Astrocyte (in vitro differentiated cells and primary cell): ENCODE data around the gene DGKB. TPM values are rescaled to one million over a fixed set of nuclear protein-coding genes. Genes with fewer than 3 reads are reported as not detected.

Source experiments
- DNase-seq: peaks from one replicate; pipeline ENCODE4 v3.0.0-alpha.2; 2010; ENCODE audit warnings: low read depth
- FAIRE-seq: peaks from 2 replicates; lab custom pipeline; 2011; peaks lifted over from hg19 to GRCh38; lab: Jason Lieb, UNC
- H2AFZ ChIP-seq: 2 replicates; pipeline ENCODE4 v1.6.0; 2012; ENCODE audit warnings: low read depth, low read length, inconsistent platforms
- H3K27ac ChIP-seq: 2 replicates; pipeline ENCODE4 v1.5.1; 2011; ENCODE audit warnings: low read depth, low read length, inconsistent platforms
- H3K27me3 ChIP-seq: 2 replicates; pipeline ENCODE4 v1.6.0; 2011; ENCODE audit warnings: low read length, inconsistent platforms; ENCODE audit not compliant: insufficient read depth
- H3K36me3 ChIP-seq: 2 replicates; pipeline ENCODE4 v1.5.1; 2011; ENCODE audit warnings: low read length, inconsistent platforms; ENCODE audit not compliant: insufficient read depth
- H3K4me1 ChIP-seq: 2 replicates; pipeline ENCODE4 v1.5.1; 2011; ENCODE audit warnings: low read length, inconsistent platforms; ENCODE audit not compliant: insufficient read depth
- H3K4me2 ChIP-seq: 2 replicates; pipeline ENCODE4 v1.6.0; 2012; ENCODE audit warnings: low read length, inconsistent platforms
- H3K4me3 ChIP-seq: 2 replicates; pipeline ENCODE4 v1.5.1; 2011; ENCODE audit warnings: low read depth, mild to moderate bottlenecking, low read length, inconsistent platforms; ENCODE audit not compliant: insufficient read depth
- H3K79me2 ChIP-seq: 2 replicates; pipeline ENCODE4 v1.6.0; 2012; ENCODE audit warnings: mild to moderate bottlenecking, low read length, inconsistent platforms; ENCODE audit not compliant: insufficient read depth
- H3K9ac ChIP-seq: 2 replicates; pipeline ENCODE4 v1.6.0; 2012; ENCODE audit warnings: mild to moderate bottlenecking, low read length, inconsistent platforms
- H3K9me3 ChIP-seq: 2 replicates; pipeline ENCODE4 v1.5.1; 2012; ENCODE audit warnings: low read depth, mild to moderate bottlenecking, low read length, inconsistent platforms; ENCODE audit not compliant: insufficient read depth
- H4K20me1 ChIP-seq: 2 replicates; pipeline ENCODE4 v1.6.0; 2012; ENCODE audit warnings: low read length, inconsistent platforms; ENCODE audit not compliant: insufficient read depth
- H3K27ac Mint-ChIP-seq: one replicate; pipeline ENCODE4 v1.8.0; 2021; ENCODE audit warnings: mild to moderate bottlenecking, mixed read lengths; ENCODE audit not compliant: unreplicated experiment
- H3K27me3 Mint-ChIP-seq: one replicate; pipeline ENCODE4 v1.8.0; 2021; ENCODE audit warnings: low read depth, mixed read lengths; ENCODE audit not compliant: unreplicated experiment
- H3K36me3 Mint-ChIP-seq: one replicate; pipeline ENCODE4 v1.8.0; 2021; ENCODE audit warnings: low read depth, mixed read lengths; ENCODE audit not compliant: unreplicated experiment
- H3K4me1 Mint-ChIP-seq: one replicate; pipeline ENCODE4 v1.8.0; 2021; ENCODE audit warnings: low read depth, mixed read lengths; ENCODE audit not compliant: unreplicated experiment
- H3K4me3 Mint-ChIP-seq: one replicate; pipeline ENCODE4 v1.8.0; 2021; ENCODE audit warnings: mild to moderate bottlenecking, moderate library complexity, mixed read lengths; ENCODE audit not compliant: unreplicated experiment
- H3K9me3 Mint-ChIP-seq: one replicate; pipeline ENCODE4 v1.8.0; 2021; ENCODE audit warnings: mild to moderate bottlenecking, mixed read lengths; ENCODE audit not compliant: unreplicated experiment
- EZH2 ChIP-seq: IDR thresholded peaks from 2 replicates; pipeline ENCODE4 v1.6.1; 2012; ENCODE audit warnings: mild to moderate bottlenecking, low read length, inconsistent platforms; ENCODE audit not compliant: insufficient read depth
- total RNA-seq: library from RNA; stranded (reverse); gene quantifications from 2 replicates; pipeline ENCODE4 v1.2.1, GENCODE V29; 2021
- TF ChIP-seq, protein P1 (sequence below): IDR thresholded peaks from 2 replicates; pipeline ENCODE4 v1.5.1; 2011; ENCODE audit warnings: low read depth, mild to moderate bottlenecking, inconsistent platforms, low read length, moderate library complexity; ENCODE audit not compliant: insufficient read depth

The DGKB gene
- total RNA-seq, 1 donor from 2014 or later = 0.39 TPM

DNA sequence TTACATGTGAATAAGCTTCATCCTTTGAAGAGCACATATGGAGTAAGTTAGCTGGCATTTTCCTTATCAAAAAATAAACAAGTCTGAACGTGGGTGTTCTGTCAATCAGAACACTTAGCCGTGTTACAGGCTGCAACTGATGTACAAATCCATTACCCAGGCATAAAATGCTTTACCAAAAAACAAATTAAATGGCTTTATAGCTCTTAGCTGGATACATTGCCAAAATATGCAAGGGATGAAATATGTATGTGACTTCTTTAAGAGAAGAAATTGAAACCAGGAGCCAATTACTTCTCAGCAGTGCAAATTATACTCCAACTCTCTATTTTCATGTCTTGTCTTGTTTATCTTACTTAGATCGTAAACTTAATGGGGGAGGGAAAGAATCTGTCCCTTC, 214.8 kb downstream of the DGKB start:
- TF ChIP-seq, protein P1, sequence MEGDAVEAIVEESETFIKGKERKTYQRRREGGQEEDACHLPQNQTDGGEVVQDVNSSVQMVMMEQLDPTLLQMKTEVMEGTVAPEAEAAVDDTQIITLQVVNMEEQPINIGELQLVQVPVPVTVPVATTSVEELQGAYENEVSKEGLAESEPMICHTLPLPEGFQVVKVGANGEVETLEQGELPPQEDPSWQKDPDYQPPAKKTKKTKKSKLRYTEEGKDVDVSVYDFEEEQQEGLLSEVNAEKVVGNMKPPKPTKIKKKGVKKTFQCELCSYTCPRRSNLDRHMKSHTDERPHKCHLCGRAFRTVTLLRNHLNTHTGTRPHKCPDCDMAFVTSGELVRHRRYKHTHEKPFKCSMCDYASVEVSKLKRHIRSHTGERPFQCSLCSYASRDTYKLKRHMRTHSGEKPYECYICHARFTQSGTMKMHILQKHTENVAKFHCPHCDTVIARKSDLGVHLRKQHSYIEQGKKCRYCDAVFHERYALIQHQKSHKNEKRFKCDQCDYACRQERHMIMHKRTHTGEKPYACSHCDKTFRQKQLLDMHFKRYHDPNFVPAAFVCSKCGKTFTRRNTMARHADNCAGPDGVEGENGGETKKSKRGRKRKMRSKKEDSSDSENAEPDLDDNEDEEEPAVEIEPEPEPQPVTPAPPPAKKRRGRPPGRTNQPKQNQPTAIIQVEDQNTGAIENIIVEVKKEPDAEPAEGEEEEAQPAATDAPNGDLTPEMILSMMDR = no peak
- TF ChIP-seq EZH2 = no peak
- Histone ChIP-seq H3K27ac (no peak overlapping the region), H3K36me3 (no peaks in the 10 kb centered on the region), H3K9me3 (no peaks in the 10 kb centered on the region), H3K79me2 (no peaks in the 10 kb centered on the region), H2AFZ (no peak overlapping the region), H3K9ac (no peak overlapping the region), H3K4me1 (no peaks in the 10 kb centered on the region), H3K27me3 (no peaks in the 10 kb centered on the region), H3K4me3 (no peak overlapping the region), H4K20me1 (no peaks in the 10 kb centered on the region), H3K4me2 (no peak overlapping the region)
- DNase-seq (peak; percentile 58), FAIRE-seq (no peak)
- Mint-ChIP-seq H3K27ac (no peak overlapping the region), H3K9me3 (no peaks in the 10 kb centered on the region), H3K36me3 (no peaks in the 10 kb centered on the region), H3K4me3 (no peak overlapping the region), H3K27me3 (no peaks in the 10 kb centered on the region), H3K4me1 (peaks cover 2% of the 10 kb centered on the region)

DNA sequence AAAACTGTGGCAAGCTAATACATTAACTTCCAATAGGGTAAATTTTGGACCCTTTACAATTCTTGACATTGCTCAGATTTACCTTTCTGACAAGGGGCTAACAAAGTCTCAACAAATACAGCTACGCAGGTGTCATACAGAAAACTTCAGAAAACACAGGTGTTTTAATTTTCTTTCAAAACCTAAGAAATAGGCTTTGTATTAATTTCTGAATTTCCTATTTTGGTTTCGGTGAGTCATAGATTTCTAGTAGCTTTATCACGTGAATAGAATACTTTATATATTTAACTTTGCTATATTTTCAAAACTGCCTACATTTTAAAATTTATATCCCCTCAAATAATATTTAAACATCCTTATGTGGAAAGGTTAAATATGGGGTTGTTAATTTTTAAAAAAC, 215.3 kb downstream of the DGKB start:
- H3K4me1 Mint-ChIP-seq = peaks cover 2% of the 10 kb centered on the region
- DNase-seq (no peak), FAIRE-seq (no peak)
- no peak overlapping the region for H3K27ac Mint-ChIP-seq
- Histone ChIP-seq H3K4me1 (no peaks in the 10 kb centered on the region), H3K36me3 (no peaks in the 10 kb centered on the region), H3K27ac (no peak overlapping the region), H3K4me3 (no peak overlapping the region), H4K20me1 (no peaks in the 10 kb centered on the region), H3K27me3 (no peaks in the 10 kb centered on the region), H3K79me2 (no peaks in the 10 kb centered on the region), H3K4me2 (no peak overlapping the region), H3K9ac (no peak overlapping the region), H3K9me3 (no peaks in the 10 kb centered on the region), H2AFZ (no peak overlapping the region)
- no peaks in the 10 kb centered on the region for H3K27me3 Mint-ChIP-seq
- H3K9me3 Mint-ChIP-seq = no peaks in the 10 kb centered on the region
- no peak for TF ChIP-seq EZH2
- TF ChIP-seq, protein P1 = no peak
- no peak overlapping the region for H3K4me3 Mint-ChIP-seq
- no peaks in the 10 kb centered on the region for H3K36me3 Mint-ChIP-seq

DNA sequence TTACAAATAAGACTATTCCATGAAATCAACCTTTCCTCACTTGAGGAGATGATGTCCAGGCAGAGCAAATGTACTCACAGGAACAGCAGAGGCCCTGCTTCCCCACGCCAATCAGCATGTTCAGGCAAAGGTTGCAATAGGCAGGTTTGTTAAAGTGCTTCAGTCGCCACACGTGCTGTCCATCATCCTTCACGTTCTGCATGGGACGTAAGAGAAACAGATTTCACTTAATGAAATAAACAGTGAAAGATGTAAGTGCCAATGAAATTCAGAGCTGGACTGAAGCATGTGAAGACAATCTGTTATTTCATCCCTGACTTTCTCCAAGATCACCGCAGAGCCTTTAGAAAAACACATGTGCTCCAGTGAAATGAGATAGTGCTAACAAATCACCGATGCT, 217.4 kb downstream of the DGKB start:
- no peak overlapping the region for H3K4me3 Mint-ChIP-seq
- H3K4me1 Mint-ChIP-seq = peaks cover under 1% of the 10 kb centered on the region
- Histone ChIP-seq H3K4me2 (no peak overlapping the region), H4K20me1 (no peaks in the 10 kb centered on the region), H3K9me3 (no peaks in the 10 kb centered on the region), H3K9ac (no peak overlapping the region), H3K27ac (no peak overlapping the region), H3K27me3 (no peaks in the 10 kb centered on the region), H3K4me3 (no peak overlapping the region), H3K36me3 (no peaks in the 10 kb centered on the region), H3K4me1 (no peaks in the 10 kb centered on the region), H2AFZ (no peak overlapping the region), H3K79me2 (no peaks in the 10 kb centered on the region)
- DNase-seq (no peak), FAIRE-seq (no peak)
- no peak for TF ChIP-seq EZH2
- TF ChIP-seq, protein P1 = no peak
- no peaks in the 10 kb centered on the region for H3K36me3 Mint-ChIP-seq
- no peaks in the 10 kb centered on the region for H3K9me3 Mint-ChIP-seq
- no peaks in the 10 kb centered on the region for H3K27me3 Mint-ChIP-seq
- no peak overlapping the region for H3K27ac Mint-ChIP-seq
